HG03066 (cell line): ENCODE measurements around the gene AGBL4.

ENCODE experiments used
- ATAC-seq: cut with Tn5 transposase; IDR thresholded peaks from one replicate; pipeline ENCODE4 v1.9.1; 2021; ENCODE audit warnings: low read depth; ENCODE audit not compliant: unreplicated experiment

Gene AGBL4

GRCh38 chr1:48571303-48571987, 1452.3 kb downstream of the AGBL4 start:
- no peak for ATAC-seq

GRCh38 chr1:48570568-48570967, 1453.2 kb downstream of the AGBL4 start:
- no peak for ATAC-seq

- ATAC-seq: no peak
These were observed 1455.3 kb downstream of the AGBL4 start for GRCh38 chr1:48568501-48568900.

GRCh38 chr1:48566492-48566891, 1457.3 kb downstream of the AGBL4 start:
- ATAC-seq: no peak

GRCh38 chr1:48563021-48563420, 1460.7 kb downstream of the AGBL4 start:
- no peak for ATAC-seq

GRCh38 chr1:48561444-48561843, 1462.3 kb downstream of the AGBL4 start:
- no peak for ATAC-seq

GRCh38 chr1:48560577-48560976, 1463.2 kb downstream of the AGBL4 start:
- ATAC-seq: no peak

GRCh38 chr1:48560116-48560515, 1463.6 kb downstream of the AGBL4 start:
- ATAC-seq: no peak

GRCh38 chr1:48558366-48558765, 1465.4 kb downstream of the AGBL4 start:
- no peak for ATAC-seq

GRCh38 chr1:48556186-48556850, 1467.4 kb downstream of the AGBL4 start:
- no peak for ATAC-seq

- ATAC-seq: no peak
These were observed 1468.5 kb downstream of the AGBL4 start for GRCh38 chr1:48555271-48555670.

GRCh38 chr1:48552903-48553606, 1470.7 kb downstream of the AGBL4 start:
- ATAC-seq: no peak

- ATAC-seq: no peak
These were observed 1471.3 kb downstream of the AGBL4 start for GRCh38 chr1:48552420-48552819.

GRCh38 chr1:48548985-48549384, 1474.8 kb downstream of the AGBL4 start:
- ATAC-seq: no peak

GRCh38 chr1:48547561-48548220, 1476.1 kb downstream of the AGBL4 start:
- ATAC-seq: no peak

- ATAC-seq: no peak
These were observed 1479.9 kb downstream of the AGBL4 start for GRCh38 chr1:48543854-48544253.

GRCh38 chr1:48540587-48540986, 1483.2 kb downstream of the AGBL4 start:
- ATAC-seq: no peak

- no peak for ATAC-seq
These were observed 1487.3 kb downstream of the AGBL4 start for GRCh38 chr1:48536477-48536876.

GRCh38 chr1:48532976-48533375, 1490.8 kb downstream of the AGBL4 start:
- no peak for ATAC-seq

- peak; percentile 90 for ATAC-seq
These were observed 1492.9 kb downstream of the AGBL4 start for GRCh38 chr1:48530727-48531351.

- ATAC-seq: no peak
These were observed 1496.7 kb downstream of the AGBL4 start for GRCh38 chr1:48527051-48527450.
